Uterus (tissue), 2 donors: ENCODE results near the gene SLC6A6.

Experiments
- POLR2A ChIP-seq, 2 donors: fragments of 450-650 bp; IDR thresholded peaks; one replicate each; pipeline ENCODE4 v1.6.1; 2016; ENCODE audit warnings: antibody characterized with exemption in 2 of 2, mild to moderate bottlenecking in 1 of 2, moderate library complexity in 1 of 2
- TF ChIP-seq, protein P1 (sequence below), 4 experiments: fragments of 200-600 bp in 2 of 4; fragments of 450-650 bp in 2 of 4; sonication (generic) in 2 of 4; IDR thresholded peaks; one replicate each; pipeline ENCODE4 v1.5.1; 2016 to 2019; ENCODE audit warnings: antibody characterized with exemption in 4 of 4, mild to moderate bottlenecking in 2 of 4, moderate library complexity in 1 of 4

DNA sequence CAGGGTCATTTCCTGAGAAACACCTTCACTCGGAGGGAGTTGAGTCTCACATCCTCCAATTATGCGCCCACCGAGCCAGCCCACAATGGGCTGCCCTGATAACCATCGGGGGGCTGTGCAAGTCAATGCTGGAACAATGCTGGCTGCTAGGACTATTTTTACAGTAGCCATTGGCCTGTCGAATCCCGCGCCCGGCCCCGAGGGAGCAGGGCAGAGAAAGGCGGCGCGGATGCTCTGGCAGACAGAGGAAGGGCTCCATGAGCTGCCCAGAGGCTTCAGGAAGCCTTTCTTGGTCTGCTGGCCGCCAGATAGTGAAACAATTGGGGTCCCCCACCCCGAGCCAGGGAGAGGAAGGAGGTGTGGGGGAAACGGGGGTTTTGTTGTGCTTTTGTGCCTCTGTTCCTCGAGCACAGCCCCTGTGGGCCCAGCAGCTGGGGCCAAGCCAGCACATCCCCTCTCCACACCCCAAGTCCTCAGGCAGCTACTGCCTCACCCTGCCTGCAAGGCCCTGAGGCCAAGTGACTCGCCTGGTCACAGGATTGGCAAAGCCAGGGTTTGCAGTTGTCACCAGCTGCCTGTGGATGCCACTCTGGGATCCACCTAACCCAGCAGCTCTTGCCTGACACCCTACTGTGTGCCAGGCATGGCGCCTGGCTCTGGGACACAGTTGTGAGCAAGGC is 39.0 kb downstream of the SLC6A6 start:
- TF ChIP-seq, protein P1, sequence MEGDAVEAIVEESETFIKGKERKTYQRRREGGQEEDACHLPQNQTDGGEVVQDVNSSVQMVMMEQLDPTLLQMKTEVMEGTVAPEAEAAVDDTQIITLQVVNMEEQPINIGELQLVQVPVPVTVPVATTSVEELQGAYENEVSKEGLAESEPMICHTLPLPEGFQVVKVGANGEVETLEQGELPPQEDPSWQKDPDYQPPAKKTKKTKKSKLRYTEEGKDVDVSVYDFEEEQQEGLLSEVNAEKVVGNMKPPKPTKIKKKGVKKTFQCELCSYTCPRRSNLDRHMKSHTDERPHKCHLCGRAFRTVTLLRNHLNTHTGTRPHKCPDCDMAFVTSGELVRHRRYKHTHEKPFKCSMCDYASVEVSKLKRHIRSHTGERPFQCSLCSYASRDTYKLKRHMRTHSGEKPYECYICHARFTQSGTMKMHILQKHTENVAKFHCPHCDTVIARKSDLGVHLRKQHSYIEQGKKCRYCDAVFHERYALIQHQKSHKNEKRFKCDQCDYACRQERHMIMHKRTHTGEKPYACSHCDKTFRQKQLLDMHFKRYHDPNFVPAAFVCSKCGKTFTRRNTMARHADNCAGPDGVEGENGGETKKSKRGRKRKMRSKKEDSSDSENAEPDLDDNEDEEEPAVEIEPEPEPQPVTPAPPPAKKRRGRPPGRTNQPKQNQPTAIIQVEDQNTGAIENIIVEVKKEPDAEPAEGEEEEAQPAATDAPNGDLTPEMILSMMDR (IDR thresholded peaks at IDR 0.05), result no peak
- no peak for TF ChIP-seq POLR2A (IDR thresholded peaks at IDR 0.05)
